Liver (tissue), 9 donors: ENCODE results near the gene TYW1. TPM values are rescaled to one million over a fixed set of nuclear protein-coding genes. Genes with fewer than 3 reads are reported as not detected.

Source experiments
- DNase-seq: peaks from one replicate; pipeline ENCODE4 v3.0.0-alpha.2; 2017; ENCODE audit warnings: low spot score
- H3K27ac ChIP-seq, 2 donors: one replicate each; pipeline ENCODE4 v1.7.0; 2013; ENCODE audit warnings: inconsistent platforms in 2 of 2, low read length in 2 of 2, control low read depth in 1 of 2, low read depth in 1 of 2, mild to moderate bottlenecking in 1 of 2
- H3K27me3 ChIP-seq, 4 donors: one replicate each; pipeline versions ENCODE4 v1.6.1 to v1.7.0; 2013; ENCODE audit warnings: low read length in 3 of 4, inconsistent platforms in 1 of 4, mild to moderate bottlenecking in 1 of 4, moderate library complexity in 1 of 4; ENCODE audit not compliant: control insufficient read depth in 4 of 4, insufficient read depth in 4 of 4
- H3K36me3 ChIP-seq, 4 donors: one replicate each; pipeline versions ENCODE4 v1.6.1 to v1.7.0; 2013; ENCODE audit warnings: low read length in 3 of 4, mild to moderate bottlenecking in 3 of 4, low read depth in 1 of 4, moderate library complexity in 1 of 4; ENCODE audit not compliant: control insufficient read depth in 4 of 4, insufficient read depth in 3 of 4
- H3K4me1 ChIP-seq, 4 donors: one replicate each; pipeline versions ENCODE4 v1.6.1 to v1.7.0; 2013; ENCODE audit warnings: low read length in 3 of 4, mild to moderate bottlenecking in 3 of 4, moderate library complexity in 1 of 4; ENCODE audit not compliant: control insufficient read depth in 4 of 4, insufficient read depth in 4 of 4
- H3K4me3 ChIP-seq, 3 donors: one replicate each; pipeline versions ENCODE4 v1.6.1 to v1.7.0; 2013; ENCODE audit warnings: low read length in 3 of 3, control low read depth in 1 of 3, low read depth in 1 of 3, mild to moderate bottlenecking in 1 of 3
- H3K9ac ChIP-seq, 2 donors: one replicate each; pipeline ENCODE4 v1.7.0; 2013; ENCODE audit warnings: low read length in 2 of 2, mild to moderate bottlenecking in 2 of 2, moderate library complexity in 2 of 2, control low read depth in 1 of 2, low read depth in 1 of 2
- H3K9me3 ChIP-seq, 4 donors: one replicate each; pipeline versions ENCODE4 v1.6.1 to v1.7.0; 2013; ENCODE audit warnings: low read length in 3 of 4; ENCODE audit not compliant: control insufficient read depth in 4 of 4
- EGR1 ChIP-seq, 2 donors: IDR thresholded peaks; 2 replicates each; pipeline ENCODE4 v1.6.1; 2016 to 2018; ENCODE audit warnings: antibody characterized with exemption in 2 of 2, low read depth in 2 of 2
- FOXA1 ChIP-seq: IDR thresholded peaks from 2 replicates; pipeline ENCODE4 v1.6.1; 2016; ENCODE audit warnings: antibody characterized with exemption
- FOXA2 ChIP-seq: IDR thresholded peaks from 2 replicates; pipeline ENCODE4 v1.6.1; 2016; ENCODE audit warnings: antibody characterized with exemption
- GABPA ChIP-seq, 2 donors: IDR thresholded peaks in 1 of 2; conservative IDR thresholded peaks in 1 of 2; 2 replicates each; pipeline ENCODE4 v1.6.1; 2016; ENCODE audit warnings: antibody characterized with exemption in 2 of 2, mild to moderate bottlenecking in 1 of 2, moderate library complexity in 1 of 2
- HNF4A ChIP-seq, 2 donors: conservative IDR thresholded peaks; 2 replicates each; pipeline ENCODE4 v1.6.1; 2016; ENCODE audit warnings: antibody characterized with exemption in 2 of 2, mild to moderate bottlenecking in 2 of 2
- HNF4G ChIP-seq: IDR thresholded peaks from 2 replicates; pipeline ENCODE4 v1.6.1; 2016; ENCODE audit warnings: antibody characterized with exemption
- JUND ChIP-seq, 2 donors: IDR thresholded peaks; 2 replicates each; pipeline ENCODE4 v1.6.1; 2016; ENCODE audit warnings: antibody characterized with exemption in 2 of 2
- NR2F2 ChIP-seq: IDR thresholded peaks from 2 replicates; pipeline ENCODE4 v1.6.1; 2016; ENCODE audit warnings: antibody characterized with exemption
- RAD21 ChIP-seq, 2 donors: IDR thresholded peaks; 2 replicates each; pipeline ENCODE4 v1.6.1; 2016; ENCODE audit warnings: antibody characterized with exemption in 2 of 2, mild to moderate bottlenecking in 2 of 2
- RXRA ChIP-seq, 2 donors: IDR thresholded peaks; 2 replicates each; pipeline ENCODE4 v1.6.1; 2017 to 2018; ENCODE audit warnings: antibody characterized with exemption in 2 of 2, mild to moderate bottlenecking in 1 of 2
- SP1 ChIP-seq: IDR thresholded peaks from 2 replicates; pipeline ENCODE4 v1.6.1; 2018; ENCODE audit warnings: antibody characterized with exemption, mild to moderate bottlenecking
- TAF1 ChIP-seq: conservative IDR thresholded peaks from 2 replicates; pipeline ENCODE4 v1.6.1; 2016; ENCODE audit warnings: antibody characterized with exemption, mild to moderate bottlenecking
- YY1 ChIP-seq: IDR thresholded peaks from 2 replicates; pipeline ENCODE4 v1.6.1; 2016; ENCODE audit warnings: antibody characterized with exemption, mild to moderate bottlenecking
- WGBS: extraction: QIAGEN DNeasy Blood & Tissue Kit; methylation state at CpG from one replicate; pipeline ENCODE4 v1.1.7; 2013; 5-methylcytosine and 5-hydroxymethylcytosine counted together
- polyA plus RNA-seq, 2 donors: library from polyadenylated mRNA; stranded (reverse) in 1 of 2; unstranded in 1 of 2; fragments of 200-250 nt in 1 of 2; fragments of >200 nt in 1 of 2; fragmentation: Nextera tagmentation in 1 of 2; extraction: Ambion mirVana in 1 of 2; gene quantifications; one replicate each; pipeline versions ENCODE4 v1.2.1 to v1.2.3, GENCODE V29; 2013 to 2015
- total RNA-seq, 2 donors: library from RNA; depleted of rRNA; stranded (reverse); fragments of >200 nt; gene quantifications; one replicate each; pipeline ENCODE4 v1.2.3, GENCODE V29; 2014
- TF ChIP-seq, protein P1 (sequence below): IDR thresholded peaks from 2 replicates; pipeline ENCODE4 v1.6.1; 2016; ENCODE audit warnings: antibody characterized with exemption, mild to moderate bottlenecking
- TF ChIP-seq, protein P2 (sequence below): fragments of 150-350 bp; IDR thresholded peaks from 2 replicates; pipeline ENCODE4 v1.5.1; 2017; ENCODE audit warnings: improper control_type of control experiment, low read depth, low read length; ENCODE audit not compliant: missing input control
- TF ChIP-seq, protein P3 (sequence below): IDR thresholded peaks from 2 replicates; pipeline ENCODE4 v1.6.1; 2016; ENCODE audit warnings: antibody characterized with exemption
- TF ChIP-seq, protein P4 (sequence below): IDR thresholded peaks from 2 replicates; pipeline ENCODE4 v1.6.1; 2016; ENCODE audit warnings: antibody characterized with exemption
- TF ChIP-seq, protein P5 (sequence below): IDR thresholded peaks from 2 replicates; pipeline ENCODE4 v1.6.1; 2016; ENCODE audit warnings: antibody characterized with exemption
- donor health status: healthy.
- donor health status: healthy.
- donor health status: healthy.
- donor health status: healthy.
- donor health status: healthy.

The TYW1 gene
- total and polyA plus RNA-seq, 4 donors: 6.7 to 16.6 (median 9.9) TPM

DNA sequence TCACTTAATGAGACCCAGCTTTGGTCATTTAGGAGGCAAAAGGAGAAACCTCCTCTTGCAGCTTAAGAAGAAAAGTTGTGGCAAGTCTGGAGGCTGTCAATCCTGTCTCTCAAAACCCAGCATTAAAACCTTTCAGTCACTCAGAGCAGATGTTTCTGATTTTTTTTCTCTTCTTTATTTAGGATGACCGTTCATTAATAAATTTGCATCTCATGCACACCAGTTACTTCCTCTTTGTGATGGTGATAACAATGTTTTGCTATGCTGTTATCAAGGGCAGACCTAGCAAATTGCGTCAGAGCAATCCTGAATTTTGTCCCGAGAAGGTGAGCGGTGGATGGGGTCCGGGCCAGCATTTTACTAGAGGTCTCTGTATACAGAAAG, 43.6 kb upstream of the TYW1 start:
- Histone ChIP-seq H3K36me3 (peaks cover 35 to 87% (median 64%) of the 10 kb centered on the region in 4 donors), H3K9ac (no peak overlapping the region), H3K9me3 (no peaks in the 10 kb centered on the region), H3K4me3 (no peak overlapping the region), H3K4me1 (no peaks in the 10 kb centered on the region), H3K27me3 (no peaks in the 10 kb centered on the region), H3K27ac (no peak overlapping the region)
- no peak for DNase-seq
- no peak for TF ChIP-seq YY1
- TF ChIP-seq RAD21 (IDR thresholded peaks at IDR 0.05): no peak
- TF ChIP-seq, protein P1, sequence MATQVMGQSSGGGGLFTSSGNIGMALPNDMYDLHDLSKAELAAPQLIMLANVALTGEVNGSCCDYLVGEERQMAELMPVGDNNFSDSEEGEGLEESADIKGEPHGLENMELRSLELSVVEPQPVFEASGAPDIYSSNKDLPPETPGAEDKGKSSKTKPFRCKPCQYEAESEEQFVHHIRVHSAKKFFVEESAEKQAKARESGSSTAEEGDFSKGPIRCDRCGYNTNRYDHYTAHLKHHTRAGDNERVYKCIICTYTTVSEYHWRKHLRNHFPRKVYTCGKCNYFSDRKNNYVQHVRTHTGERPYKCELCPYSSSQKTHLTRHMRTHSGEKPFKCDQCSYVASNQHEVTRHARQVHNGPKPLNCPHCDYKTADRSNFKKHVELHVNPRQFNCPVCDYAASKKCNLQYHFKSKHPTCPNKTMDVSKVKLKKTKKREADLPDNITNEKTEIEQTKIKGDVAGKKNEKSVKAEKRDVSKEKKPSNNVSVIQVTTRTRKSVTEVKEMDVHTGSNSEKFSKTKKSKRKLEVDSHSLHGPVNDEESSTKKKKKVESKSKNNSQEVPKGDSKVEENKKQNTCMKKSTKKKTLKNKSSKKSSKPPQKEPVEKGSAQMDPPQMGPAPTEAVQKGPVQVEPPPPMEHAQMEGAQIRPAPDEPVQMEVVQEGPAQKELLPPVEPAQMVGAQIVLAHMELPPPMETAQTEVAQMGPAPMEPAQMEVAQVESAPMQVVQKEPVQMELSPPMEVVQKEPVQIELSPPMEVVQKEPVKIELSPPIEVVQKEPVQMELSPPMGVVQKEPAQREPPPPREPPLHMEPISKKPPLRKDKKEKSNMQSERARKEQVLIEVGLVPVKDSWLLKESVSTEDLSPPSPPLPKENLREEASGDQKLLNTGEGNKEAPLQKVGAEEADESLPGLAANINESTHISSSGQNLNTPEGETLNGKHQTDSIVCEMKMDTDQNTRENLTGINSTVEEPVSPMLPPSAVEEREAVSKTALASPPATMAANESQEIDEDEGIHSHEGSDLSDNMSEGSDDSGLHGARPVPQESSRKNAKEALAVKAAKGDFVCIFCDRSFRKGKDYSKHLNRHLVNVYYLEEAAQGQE: no peak
- TF ChIP-seq, protein P2, sequence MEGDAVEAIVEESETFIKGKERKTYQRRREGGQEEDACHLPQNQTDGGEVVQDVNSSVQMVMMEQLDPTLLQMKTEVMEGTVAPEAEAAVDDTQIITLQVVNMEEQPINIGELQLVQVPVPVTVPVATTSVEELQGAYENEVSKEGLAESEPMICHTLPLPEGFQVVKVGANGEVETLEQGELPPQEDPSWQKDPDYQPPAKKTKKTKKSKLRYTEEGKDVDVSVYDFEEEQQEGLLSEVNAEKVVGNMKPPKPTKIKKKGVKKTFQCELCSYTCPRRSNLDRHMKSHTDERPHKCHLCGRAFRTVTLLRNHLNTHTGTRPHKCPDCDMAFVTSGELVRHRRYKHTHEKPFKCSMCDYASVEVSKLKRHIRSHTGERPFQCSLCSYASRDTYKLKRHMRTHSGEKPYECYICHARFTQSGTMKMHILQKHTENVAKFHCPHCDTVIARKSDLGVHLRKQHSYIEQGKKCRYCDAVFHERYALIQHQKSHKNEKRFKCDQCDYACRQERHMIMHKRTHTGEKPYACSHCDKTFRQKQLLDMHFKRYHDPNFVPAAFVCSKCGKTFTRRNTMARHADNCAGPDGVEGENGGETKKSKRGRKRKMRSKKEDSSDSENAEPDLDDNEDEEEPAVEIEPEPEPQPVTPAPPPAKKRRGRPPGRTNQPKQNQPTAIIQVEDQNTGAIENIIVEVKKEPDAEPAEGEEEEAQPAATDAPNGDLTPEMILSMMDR: no peak
- TF ChIP-seq FOXA2: no peak
- TF ChIP-seq, protein P3, sequence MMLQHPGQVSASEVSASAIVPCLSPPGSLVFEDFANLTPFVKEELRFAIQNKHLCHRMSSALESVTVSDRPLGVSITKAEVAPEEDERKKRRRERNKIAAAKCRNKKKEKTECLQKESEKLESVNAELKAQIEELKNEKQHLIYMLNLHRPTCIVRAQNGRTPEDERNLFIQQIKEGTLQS: no peak
- no peak for TF ChIP-seq NR2F2
- TF ChIP-seq JUND (IDR thresholded peaks at IDR 0.05): no peak
- TF ChIP-seq, protein P4, sequence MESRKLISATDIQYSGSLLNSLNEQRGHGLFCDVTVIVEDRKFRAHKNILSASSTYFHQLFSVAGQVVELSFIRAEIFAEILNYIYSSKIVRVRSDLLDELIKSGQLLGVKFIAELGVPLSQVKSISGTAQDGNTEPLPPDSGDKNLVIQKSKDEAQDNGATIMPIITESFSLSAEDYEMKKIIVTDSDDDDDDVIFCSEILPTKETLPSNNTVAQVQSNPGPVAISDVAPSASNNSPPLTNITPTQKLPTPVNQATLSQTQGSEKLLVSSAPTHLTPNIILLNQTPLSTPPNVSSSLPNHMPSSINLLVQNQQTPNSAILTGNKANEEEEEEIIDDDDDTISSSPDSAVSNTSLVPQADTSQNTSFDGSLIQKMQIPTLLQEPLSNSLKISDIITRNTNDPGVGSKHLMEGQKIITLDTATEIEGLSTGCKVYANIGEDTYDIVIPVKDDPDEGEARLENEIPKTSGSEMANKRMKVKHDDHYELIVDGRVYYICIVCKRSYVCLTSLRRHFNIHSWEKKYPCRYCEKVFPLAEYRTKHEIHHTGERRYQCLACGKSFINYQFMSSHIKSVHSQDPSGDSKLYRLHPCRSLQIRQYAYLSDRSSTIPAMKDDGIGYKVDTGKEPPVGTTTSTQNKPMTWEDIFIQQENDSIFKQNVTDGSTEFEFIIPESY: no peak
- TF ChIP-seq GABPA (IDR thresholded peaks at IDR 0.05 in 1 of 2, conservative IDR thresholded peaks at IDR 0.05 in 1 of 2): no peak
- no peak for TF ChIP-seq EGR1 (IDR thresholded peaks at IDR 0.05; ENCODE audit: low read depth in 2 of 2)
- TF ChIP-seq, protein P5, sequence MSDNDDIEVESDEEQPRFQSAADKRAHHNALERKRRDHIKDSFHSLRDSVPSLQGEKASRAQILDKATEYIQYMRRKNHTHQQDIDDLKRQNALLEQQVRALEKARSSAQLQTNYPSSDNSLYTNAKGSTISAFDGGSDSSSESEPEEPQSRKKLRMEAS: no peak
- no peak for TF ChIP-seq FOXA1
- no peak for TF ChIP-seq TAF1
- no peak for TF ChIP-seq RXRA (IDR thresholded peaks at IDR 0.05)
- no peak for TF ChIP-seq HNF4A (conservative IDR thresholded peaks at IDR 0.05)
- no peak for TF ChIP-seq HNF4G
- no peak for TF ChIP-seq SP1
- 80% methylated on average over 5 of the region's 5 CpGs for WGBS
